Suprapubic skin (tissue), 4 donors: Measurements from ENCODE around the gene SOX6.

Experiments used
- POLR2A ChIP-seq, 2 donors: fragments of 450-650 bp; IDR thresholded peaks; one replicate each; pipeline ENCODE4 v1.6.1; 2017; ENCODE audit warnings: antibody characterized with exemption in 2 of 2, mild to moderate bottlenecking in 2 of 2, moderate library complexity in 2 of 2
- POLR2AphosphoS5 ChIP-seq, 3 donors: sonication (generic); formaldehyde crosslinking; IDR thresholded peaks; one replicate each; pipeline ENCODE4 v1.6.1; 2017; ENCODE audit warnings: antibody characterized with exemption in 3 of 3
- TF ChIP-seq, protein P1 (sequence below), 2 donors: fragments of 200-600 bp in 1 of 2; fragments of 450-650 bp in 1 of 2; sonication (generic) in 1 of 2; IDR thresholded peaks; one replicate each; pipeline ENCODE4 v1.5.1; 2016 to 2019; ENCODE audit warnings: antibody characterized with exemption in 2 of 2, mild to moderate bottlenecking in 1 of 2, moderate library complexity in 1 of 2

DNA sequence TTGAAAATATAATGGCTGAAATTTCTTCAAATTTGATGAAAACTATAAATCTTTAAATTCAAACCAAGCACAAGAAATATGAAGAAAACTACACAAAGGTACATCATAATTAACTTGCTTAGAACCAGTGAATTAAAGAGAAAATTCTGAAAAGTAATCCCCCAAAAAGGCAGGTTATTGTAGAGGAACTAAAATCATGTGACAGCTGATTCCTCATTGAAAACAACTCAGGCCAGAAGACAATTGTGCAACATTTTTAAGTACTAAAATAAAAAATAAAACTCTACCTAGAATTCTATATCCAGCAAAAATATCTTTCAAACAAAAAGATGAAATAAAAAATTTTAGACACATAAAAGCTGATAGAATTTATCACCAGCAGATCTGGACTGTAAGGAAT is 90.3 kb downstream of the SOX6 start:
- TF ChIP-seq, protein P1, sequence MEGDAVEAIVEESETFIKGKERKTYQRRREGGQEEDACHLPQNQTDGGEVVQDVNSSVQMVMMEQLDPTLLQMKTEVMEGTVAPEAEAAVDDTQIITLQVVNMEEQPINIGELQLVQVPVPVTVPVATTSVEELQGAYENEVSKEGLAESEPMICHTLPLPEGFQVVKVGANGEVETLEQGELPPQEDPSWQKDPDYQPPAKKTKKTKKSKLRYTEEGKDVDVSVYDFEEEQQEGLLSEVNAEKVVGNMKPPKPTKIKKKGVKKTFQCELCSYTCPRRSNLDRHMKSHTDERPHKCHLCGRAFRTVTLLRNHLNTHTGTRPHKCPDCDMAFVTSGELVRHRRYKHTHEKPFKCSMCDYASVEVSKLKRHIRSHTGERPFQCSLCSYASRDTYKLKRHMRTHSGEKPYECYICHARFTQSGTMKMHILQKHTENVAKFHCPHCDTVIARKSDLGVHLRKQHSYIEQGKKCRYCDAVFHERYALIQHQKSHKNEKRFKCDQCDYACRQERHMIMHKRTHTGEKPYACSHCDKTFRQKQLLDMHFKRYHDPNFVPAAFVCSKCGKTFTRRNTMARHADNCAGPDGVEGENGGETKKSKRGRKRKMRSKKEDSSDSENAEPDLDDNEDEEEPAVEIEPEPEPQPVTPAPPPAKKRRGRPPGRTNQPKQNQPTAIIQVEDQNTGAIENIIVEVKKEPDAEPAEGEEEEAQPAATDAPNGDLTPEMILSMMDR (IDR thresholded peaks at IDR 0.05), result no peak
- TF ChIP-seq POLR2AphosphoS5 (IDR thresholded peaks at IDR 0.05), result no peak
- TF ChIP-seq POLR2A (IDR thresholded peaks at IDR 0.05), result no peak
